ENCODE data around the gene GHRH.

DNA sequence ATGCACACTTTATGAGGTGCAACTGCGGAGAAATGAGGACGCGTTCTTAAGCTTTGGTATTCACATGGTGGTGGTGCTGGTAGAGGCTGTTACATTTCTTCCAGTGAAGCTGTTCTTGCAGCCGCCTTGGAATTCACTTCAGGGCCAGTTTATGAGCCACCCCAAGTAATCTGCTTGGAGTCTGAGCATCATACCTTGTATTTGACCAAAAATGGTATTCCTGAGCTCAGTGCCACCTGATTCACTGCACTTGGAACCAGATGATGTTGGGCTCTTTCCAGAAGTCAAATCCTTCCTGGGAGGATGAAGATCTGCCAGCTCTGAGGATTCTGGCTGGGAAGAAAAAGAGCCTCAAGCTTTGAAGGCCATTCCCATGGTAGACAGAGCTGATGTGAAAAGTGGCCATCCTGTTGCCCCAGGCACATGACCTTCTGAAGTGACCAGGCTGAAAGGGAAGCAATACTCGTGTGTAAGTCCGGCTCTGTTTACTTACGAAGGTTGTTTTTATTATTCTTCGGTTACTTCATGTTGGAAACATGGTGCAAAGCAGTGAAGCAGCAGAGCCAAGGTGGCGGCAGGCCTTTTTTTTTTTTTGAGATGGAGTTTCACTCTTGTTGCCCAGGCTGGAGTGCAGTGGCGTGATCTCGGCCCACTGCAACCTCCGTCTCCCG is 35.6 kb upstream of the GHRH start:
- TF ChIP-seq POLR2A (IDR thresholded peaks at IDR 0.05) = no peak
- TF ChIP-seq, protein P1, sequence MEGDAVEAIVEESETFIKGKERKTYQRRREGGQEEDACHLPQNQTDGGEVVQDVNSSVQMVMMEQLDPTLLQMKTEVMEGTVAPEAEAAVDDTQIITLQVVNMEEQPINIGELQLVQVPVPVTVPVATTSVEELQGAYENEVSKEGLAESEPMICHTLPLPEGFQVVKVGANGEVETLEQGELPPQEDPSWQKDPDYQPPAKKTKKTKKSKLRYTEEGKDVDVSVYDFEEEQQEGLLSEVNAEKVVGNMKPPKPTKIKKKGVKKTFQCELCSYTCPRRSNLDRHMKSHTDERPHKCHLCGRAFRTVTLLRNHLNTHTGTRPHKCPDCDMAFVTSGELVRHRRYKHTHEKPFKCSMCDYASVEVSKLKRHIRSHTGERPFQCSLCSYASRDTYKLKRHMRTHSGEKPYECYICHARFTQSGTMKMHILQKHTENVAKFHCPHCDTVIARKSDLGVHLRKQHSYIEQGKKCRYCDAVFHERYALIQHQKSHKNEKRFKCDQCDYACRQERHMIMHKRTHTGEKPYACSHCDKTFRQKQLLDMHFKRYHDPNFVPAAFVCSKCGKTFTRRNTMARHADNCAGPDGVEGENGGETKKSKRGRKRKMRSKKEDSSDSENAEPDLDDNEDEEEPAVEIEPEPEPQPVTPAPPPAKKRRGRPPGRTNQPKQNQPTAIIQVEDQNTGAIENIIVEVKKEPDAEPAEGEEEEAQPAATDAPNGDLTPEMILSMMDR (IDR thresholded peaks at IDR 0.05) = no peak
